Psoas muscle (tissue), 8 donors: ENCODE measurements around the gene VAMP7. TPM values are rescaled to one million over a fixed set of nuclear protein-coding genes. Genes with fewer than 3 reads are reported as not detected.

Experiments
- ATAC-seq, 4 donors: fragments of 200-7000 bp; cut with Tn5 transposase; one replicate each; pipeline ENCODE4 v1.9.1; 2020; ENCODE audit warnings: moderate library complexity in 3 of 4, mild to moderate bottlenecking in 2 of 4
- DNase-seq, 2 donors: peaks; one replicate each; pipeline ENCODE4 v3.0.0-alpha.2; 2020
- H3K27ac ChIP-seq: fragments of 200-600 bp; one replicate; pipeline ENCODE4 v1.8.0; 2022
- H3K27me3 ChIP-seq, 3 donors: fragments of 200-600 bp in 1 of 3; one replicate each; pipeline versions ENCODE4 v1.6.1 to v1.8.0; 2013 to 2022; ENCODE audit warnings: low read length in 2 of 3, mild to moderate bottlenecking in 2 of 3, moderate library complexity in 1 of 3; ENCODE audit not compliant: insufficient read depth in 3 of 3
- H3K36me3 ChIP-seq, 2 donors: fragments of 200-600 bp in 1 of 2; one replicate each; pipeline versions ENCODE4 v1.6.1 to v1.8.0; 2013 to 2022; ENCODE audit warnings: low read depth in 1 of 2, mild to moderate bottlenecking in 1 of 2, moderate library complexity in 1 of 2; ENCODE audit not compliant: insufficient read depth in 1 of 2
- H3K4me1 ChIP-seq: fragments of 200-600 bp; one replicate; pipeline ENCODE4 v1.8.0; 2022
- H3K4me3 ChIP-seq: fragments of 200-600 bp; one replicate; pipeline ENCODE4 v1.8.0; 2022; ENCODE audit warnings: mild to moderate bottlenecking
- H3K9me3 ChIP-seq: fragments of 200-600 bp; one replicate; pipeline ENCODE4 v1.8.0; 2022
- whole genome bisulfite sequencing, 3 donors: extraction: QIAGEN DNeasy Blood & Tissue Kit; methylation state at CpG; one replicate each; pipeline versions ENCODE4 v1.1.6 to v1.1.7; 2013; 5-methylcytosine and 5-hydroxymethylcytosine counted together
- intact Hi-C, 2 donors: fragments of 100-400 bp; cut with DNase I; formaldehyde crosslinking; loops; one replicate each; pipeline versions ENCODE4 v1.11.0 to v1.14.2; 2022
- polyA plus RNA-seq, 3 donors: library from polyadenylated mRNA; stranded (reverse); fragments of 200-250 nt; gene quantifications; one replicate each; pipeline ENCODE4 v1.2.3, GENCODE V29; 2013
- total RNA-seq, 4 donors: library from RNA; stranded (reverse); fragmentation: NEBNext Ultra II Directional in 2 of 4; extraction: Animal tissue kit (Norgen Biotek cat#: 25700) in 2 of 4; gene quantifications; one replicate each; pipeline versions ENCODE4 v1.2.1 to v1.2.4, GENCODE V29; 2021 to 2023
- TF ChIP-seq, protein P1 (sequence below): fragments of 200-600 bp; IDR thresholded peaks from one replicate; pipeline ENCODE4 v1.8.0; 2022; ENCODE audit warnings: antibody characterized with exemption
- donor health status: healthy with polysubstance abuse.
- donor health status: DM: no; HTN: no; CAD: no; lungs with moderate emphysema.
- donor health status: Bipolar disorder and iron deficiency.
- donor health status: healthy.
- donor health status: DM: yes; HTN: yes; CAD: no.
- donor health status: DM: no; HTN: no; CAD: no.
- donor health status: DM: no; HTN: no; CAD: no.
- donor health status: DM: yes; HTN: yes; CAD: no.

The VAMP7 gene
- total and polyA plus RNA-seq, 7 donors, result 18.4 to 55.0 (median 25.2) TPM

DNA sequence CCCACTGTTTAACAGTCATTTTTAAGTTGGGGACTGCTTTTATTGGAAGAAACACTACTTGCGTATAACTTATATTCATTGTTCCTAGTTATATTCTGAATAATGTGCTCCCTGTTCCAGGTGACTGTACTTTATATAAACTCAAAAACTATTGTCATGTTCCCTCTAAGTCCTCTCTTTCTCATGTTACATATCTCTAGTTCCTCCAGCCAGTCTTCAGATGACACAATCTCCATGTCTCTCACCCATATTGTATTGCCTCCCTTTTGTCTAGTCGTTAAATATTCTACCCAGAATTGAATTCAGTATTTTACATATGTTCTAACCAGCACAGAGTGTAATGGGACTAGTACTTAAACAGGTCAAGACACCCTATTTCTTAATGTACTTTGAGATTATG lies 5.3 kb downstream of the VAMP7 start:
- intact Hi-C loops, result no loop called here

DNA sequence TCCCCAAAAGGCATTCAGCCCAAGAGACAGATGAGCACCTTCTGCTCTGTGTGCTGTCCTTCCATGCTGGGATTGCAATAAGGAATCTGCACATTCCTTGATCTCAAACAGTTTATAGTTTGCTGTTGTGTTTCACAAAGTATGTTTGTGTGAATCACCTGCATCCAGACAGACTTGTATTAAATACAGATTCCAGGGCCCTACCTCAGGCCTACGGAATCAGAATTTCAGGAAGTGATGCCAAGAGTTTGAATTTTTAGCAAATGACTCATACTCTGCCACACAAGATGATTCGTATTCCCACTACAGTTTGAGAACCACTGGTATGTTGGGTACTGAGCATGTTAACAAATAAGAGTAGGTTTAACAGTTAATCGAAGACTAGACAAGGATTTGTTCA lies 7.0 kb downstream of the VAMP7 start:
- no peaks in the 10 kb centered on the region for H3K27me3 ChIP-seq
- H3K4me1 ChIP-seq, result peaks cover 9% of the 10 kb centered on the region
- ATAC-seq (peak; percentile 57 to 74 (median 70)), DNase-seq (no peak)
- H3K4me3 ChIP-seq, result no peak overlapping the region
- H3K36me3 ChIP-seq, result peaks cover 0 to 9% of the 10 kb centered on the region in 2 donors
- no peak overlapping the region for H3K27ac ChIP-seq
- intact Hi-C loops, result no loop called here
- TF ChIP-seq, protein P1, sequence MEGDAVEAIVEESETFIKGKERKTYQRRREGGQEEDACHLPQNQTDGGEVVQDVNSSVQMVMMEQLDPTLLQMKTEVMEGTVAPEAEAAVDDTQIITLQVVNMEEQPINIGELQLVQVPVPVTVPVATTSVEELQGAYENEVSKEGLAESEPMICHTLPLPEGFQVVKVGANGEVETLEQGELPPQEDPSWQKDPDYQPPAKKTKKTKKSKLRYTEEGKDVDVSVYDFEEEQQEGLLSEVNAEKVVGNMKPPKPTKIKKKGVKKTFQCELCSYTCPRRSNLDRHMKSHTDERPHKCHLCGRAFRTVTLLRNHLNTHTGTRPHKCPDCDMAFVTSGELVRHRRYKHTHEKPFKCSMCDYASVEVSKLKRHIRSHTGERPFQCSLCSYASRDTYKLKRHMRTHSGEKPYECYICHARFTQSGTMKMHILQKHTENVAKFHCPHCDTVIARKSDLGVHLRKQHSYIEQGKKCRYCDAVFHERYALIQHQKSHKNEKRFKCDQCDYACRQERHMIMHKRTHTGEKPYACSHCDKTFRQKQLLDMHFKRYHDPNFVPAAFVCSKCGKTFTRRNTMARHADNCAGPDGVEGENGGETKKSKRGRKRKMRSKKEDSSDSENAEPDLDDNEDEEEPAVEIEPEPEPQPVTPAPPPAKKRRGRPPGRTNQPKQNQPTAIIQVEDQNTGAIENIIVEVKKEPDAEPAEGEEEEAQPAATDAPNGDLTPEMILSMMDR, result no peak
- WGBS, 3 donors, result 36 to 42% (median 38%) methylated on average over 3 of the region's 3 CpGs
- no peaks in the 10 kb centered on the region for H3K9me3 ChIP-seq

More for the DNA sequence above, 5.3 kb downstream of the VAMP7 start:
- peaks cover 0 to 9% of the 10 kb centered on the region in 2 donors for H3K36me3 ChIP-seq
- TF ChIP-seq, protein P1, result no peak
- 55 to 69% (median 66%) methylated on average over 2 of the region's 2 CpGs for WGBS, 3 donors
- H3K27ac ChIP-seq, result no peak overlapping the region
- H3K4me1 ChIP-seq, result peaks cover 9% of the 10 kb centered on the region
- H3K4me3 ChIP-seq, result no peak overlapping the region
- DNase-seq, result no peak
- peak in 2 of 4 donors; percentile 51 to 52 for ATAC-seq
- no peaks in the 10 kb centered on the region for H3K9me3 ChIP-seq
- H3K27me3 ChIP-seq, result no peaks in the 10 kb centered on the region

GRCh38 chrX:155889328-155889727 lies 8.2 kb downstream of the VAMP7 start:
- Histone ChIP-seq H3K27me3 (no peaks in the 10 kb centered on the region), H3K27ac (no peak overlapping the region), H3K9me3 (no peaks in the 10 kb centered on the region), H3K4me3 (no peak overlapping the region), H3K36me3 (peaks cover 0 to 9% of the 10 kb centered on the region in 2 donors), H3K4me1 (peaks cover 9% of the 10 kb centered on the region)
- intact Hi-C loops, result no loop called here
- DNase-seq, result no peak
- TF ChIP-seq, protein P1, result no peak
- 48 to 63% (median 55%) methylated on average over 4 of the region's 4 CpGs for WGBS, 3 donors
- ATAC-seq, result no peak

- TF ChIP-seq, protein P1, result no peak
- Histone ChIP-seq H3K27ac (no peak overlapping the region), H3K9me3 (no peaks in the 10 kb centered on the region), H3K4me3 (no peak overlapping the region), H3K4me1 (peaks cover 7% of the 10 kb centered on the region), H3K27me3 (no peaks in the 10 kb centered on the region), H3K36me3 (peaks cover 0 to 23% of the 10 kb centered on the region in 2 donors)
- ATAC-seq, result no peak
- 50 to 59% (median 51%) methylated on average over 3 of the region's 3 CpGs for WGBS, 3 donors
- DNase-seq, result no peak
- intact Hi-C loops, result no loop called here
These were observed 10.5 kb downstream of the VAMP7 start for GRCh38 chrX:155891446-155892210.
